Measurements from ENCODE around the gene MAN2B1.
"Not testable (repeated sequence)": the region's sequence is repeated elsewhere in the genome, so short reads cannot be mapped to it uniquely, and the experiment has no call there.

MAN2B1 gene

DNA sequence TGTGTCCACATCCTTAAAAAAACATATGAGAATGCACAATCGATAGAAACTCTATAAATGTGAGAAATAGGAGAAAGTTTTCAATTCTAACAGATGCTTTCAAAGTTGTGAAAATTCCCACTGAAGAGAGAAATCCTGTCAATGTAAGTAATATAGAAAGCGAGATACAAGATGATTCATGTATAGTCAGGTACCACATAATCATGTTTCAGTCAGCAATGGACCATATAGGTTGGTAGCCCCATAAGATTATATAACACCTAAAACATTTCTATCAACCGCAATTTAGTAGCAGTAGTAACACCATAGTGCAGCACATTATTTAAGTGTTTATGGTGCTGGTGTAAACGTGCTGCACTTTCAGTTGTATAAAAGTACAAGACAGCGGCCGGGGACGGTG, 37.3 kb downstream of the MAN2B1 start:
- H3K36me3 ChIP-seq (ENCODE audit: control insufficient read depth, low read depth, low read length) = peaks cover 36% of the 10 kb centered on the region
- H3K9ac ChIP-seq (ENCODE audit: low read length) = no peak overlapping the region
- no peak overlapping the region for H3K27ac ChIP-seq (ENCODE audit: low read length)
- no peaks in the 10 kb centered on the region for H3K4me1 ChIP-seq (ENCODE audit: control insufficient read depth, low read depth, low read length)
- H3K4me3 ChIP-seq (ENCODE audit: low read length) = no peak overlapping the region
- H3K9me3 ChIP-seq (ENCODE audit: control insufficient read depth, low read depth, low read length) = peaks cover 34% of the 10 kb centered on the region
- H3K27me3 ChIP-seq (ENCODE audit: control insufficient read depth, insufficient read depth, low read length) = no peaks in the 10 kb centered on the region

DNA sequence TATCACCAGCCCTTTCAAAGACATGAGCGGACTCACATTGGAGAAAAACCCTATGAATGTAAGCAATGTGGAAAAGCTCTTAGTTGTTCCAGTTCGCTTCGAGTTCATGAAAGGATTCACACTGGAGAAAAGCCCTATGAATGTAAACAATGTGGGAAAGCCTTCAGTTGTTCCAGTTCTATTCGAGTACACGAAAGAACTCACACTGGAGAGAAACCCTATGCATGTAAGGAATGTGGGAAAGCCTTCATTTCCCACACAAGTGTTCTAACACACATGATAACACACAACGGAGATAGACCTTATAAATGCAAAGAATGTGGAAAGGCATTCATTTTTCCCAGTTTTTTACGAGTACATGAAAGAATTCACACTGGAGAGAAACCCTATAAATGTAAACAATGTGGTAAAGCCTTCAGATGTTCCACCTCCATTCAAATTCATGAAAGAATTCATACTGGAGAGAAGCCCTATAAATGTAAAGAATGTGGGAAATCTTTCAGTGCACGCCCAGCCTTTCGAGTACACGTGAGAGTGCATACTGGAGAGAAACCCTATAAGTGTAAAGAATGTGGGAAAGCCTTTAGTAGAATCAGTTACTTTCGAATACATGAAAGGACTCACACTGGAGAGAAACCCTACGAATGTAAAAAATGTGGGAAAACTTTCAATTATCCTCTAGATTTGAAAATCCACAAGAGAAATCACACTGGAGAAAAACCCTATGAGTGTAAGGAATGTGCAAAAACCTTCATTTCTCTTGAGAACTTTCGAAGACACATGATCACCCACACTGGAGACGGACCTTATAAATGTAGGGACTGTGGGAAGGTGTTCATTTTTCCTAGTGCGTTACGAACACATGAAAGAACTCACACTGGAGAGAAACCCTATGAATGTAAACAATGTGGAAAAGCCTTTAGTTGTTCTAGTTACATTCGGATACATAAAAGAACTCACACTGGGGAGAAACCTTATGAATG, 38.2 kb downstream of the MAN2B1 start:
- Histone ChIP-seq H3K27ac (ENCODE audit: low read length) (no peak overlapping the region), H3K36me3 (ENCODE audit: control insufficient read depth, low read depth, low read length) (peaks cover 40% of the 10 kb centered on the region), H3K4me1 (ENCODE audit: control insufficient read depth, low read depth, low read length) (no peaks in the 10 kb centered on the region), H3K27me3 (ENCODE audit: control insufficient read depth, insufficient read depth, low read length) (no peaks in the 10 kb centered on the region), H3K9me3 (ENCODE audit: control insufficient read depth, low read depth, low read length) (peaks cover 34% of the 10 kb centered on the region), H3K4me3 (ENCODE audit: low read length) (no peak overlapping the region), H3K9ac (ENCODE audit: low read length) (no peak overlapping the region)

DNA sequence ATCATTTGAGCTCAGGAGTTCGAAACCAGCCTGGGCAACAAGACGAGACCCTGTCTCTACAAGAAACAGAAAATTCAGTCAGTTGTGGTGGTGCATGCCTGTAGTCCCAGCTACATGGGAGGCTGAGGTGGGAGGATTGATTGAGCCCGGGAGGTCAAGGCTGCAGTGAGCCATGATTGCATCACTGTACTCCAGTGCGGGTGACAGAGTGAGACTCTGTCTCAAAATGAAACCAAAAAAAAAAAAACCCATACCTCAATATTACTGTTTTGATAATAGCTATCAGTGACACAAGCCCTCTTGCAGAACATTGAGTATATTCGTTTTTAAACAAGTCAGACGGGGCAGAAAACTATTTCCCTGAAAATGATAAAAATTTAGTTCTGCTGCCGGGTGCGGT, 39.6 kb downstream of the MAN2B1 start:
- Histone ChIP-seq H3K27me3 (ENCODE audit: control insufficient read depth, insufficient read depth, low read length) (no peaks in the 10 kb centered on the region), H3K4me3 (ENCODE audit: low read length) (no peak overlapping the region), H3K4me1 (ENCODE audit: control insufficient read depth, low read depth, low read length) (no peaks in the 10 kb centered on the region), H3K36me3 (ENCODE audit: control insufficient read depth, low read depth, low read length) (peaks cover 41% of the 10 kb centered on the region), H3K9me3 (ENCODE audit: control insufficient read depth, low read depth, low read length) (peaks cover 34% of the 10 kb centered on the region), H3K9ac (ENCODE audit: low read length) (no peak overlapping the region), H3K27ac (ENCODE audit: low read length) (no peak overlapping the region)

DNA sequence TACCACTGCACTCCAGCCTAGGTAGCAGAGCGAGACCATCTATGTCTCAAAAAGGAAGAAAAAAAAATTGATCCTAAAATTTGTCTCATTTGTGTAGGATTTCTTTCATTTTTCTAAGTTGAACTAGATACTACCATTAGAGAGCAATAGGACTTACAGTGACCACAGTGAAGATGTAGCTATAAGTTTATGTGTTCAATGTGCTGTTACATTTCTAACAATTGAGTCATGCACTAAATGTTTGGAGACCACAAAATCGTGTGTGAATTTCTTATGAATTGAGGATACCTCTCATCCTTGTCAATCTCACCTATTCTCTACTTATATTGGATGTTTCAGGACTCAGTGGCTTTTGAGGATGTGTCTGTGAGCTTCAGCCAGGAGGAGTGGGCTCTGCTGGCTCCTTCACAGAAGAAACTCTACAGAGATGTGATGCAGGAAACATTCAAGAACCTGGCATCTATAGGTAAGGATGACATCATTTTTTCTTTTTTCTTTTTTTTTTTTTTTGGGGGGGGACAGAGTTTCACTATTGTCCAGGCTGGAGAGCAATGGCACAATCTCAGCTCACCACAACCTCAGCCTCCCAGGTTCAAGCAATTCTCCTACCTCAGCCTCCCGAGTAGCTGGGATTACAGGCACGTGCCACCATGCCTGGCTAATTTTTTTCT, 43.0 kb downstream of the MAN2B1 start:
- Histone ChIP-seq H3K9me3 (ENCODE audit: control insufficient read depth, low read depth, low read length) (peaks cover 17% of the 10 kb centered on the region), H3K27ac (ENCODE audit: low read length) (no peak overlapping the region), H3K4me3 (ENCODE audit: low read length) (no peak overlapping the region), H3K36me3 (ENCODE audit: control insufficient read depth, low read depth, low read length) (peaks cover 29% of the 10 kb centered on the region), H3K27me3 (ENCODE audit: control insufficient read depth, insufficient read depth, low read length) (no peaks in the 10 kb centered on the region), H3K4me1 (ENCODE audit: control insufficient read depth, low read depth, low read length) (no peaks in the 10 kb centered on the region), H3K9ac (ENCODE audit: low read length) (no peak overlapping the region)

DNA sequence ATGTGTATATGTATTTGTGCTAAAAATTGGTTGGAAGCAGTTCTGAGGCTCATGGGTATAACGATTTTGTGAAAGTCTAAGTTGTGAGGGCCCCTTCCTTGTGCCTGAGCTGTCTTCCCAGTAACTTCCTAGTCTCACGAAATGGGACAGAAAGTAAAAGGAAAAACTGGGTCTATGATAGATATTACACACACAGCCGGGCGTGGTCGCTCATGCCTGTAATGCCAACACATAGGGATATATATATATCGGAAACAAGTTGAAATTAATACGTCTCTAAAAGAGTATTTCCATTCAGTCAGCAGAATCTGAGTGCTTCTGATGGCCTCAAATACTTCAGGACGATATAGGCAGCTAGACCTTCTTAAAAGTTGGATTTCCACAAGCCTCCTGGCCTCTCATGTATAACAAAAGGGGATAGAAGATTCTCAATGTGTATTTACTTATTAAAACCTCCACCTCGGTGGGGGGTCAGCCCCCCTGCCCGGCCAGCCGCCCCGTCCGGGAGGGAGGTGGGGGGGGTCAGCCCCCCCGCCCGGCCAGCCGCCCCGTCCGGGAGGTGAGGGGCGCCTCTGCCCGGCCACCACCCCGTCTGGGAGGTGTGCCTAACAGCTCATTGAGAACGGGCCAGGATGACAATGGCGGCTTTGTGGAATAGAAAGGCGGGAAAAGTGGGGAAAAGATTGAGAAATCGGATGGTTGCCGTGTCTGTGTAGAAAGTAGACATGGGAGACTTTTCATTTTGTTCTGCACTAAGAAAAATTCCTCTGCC, 45.1 kb downstream of the MAN2B1 start:
- H3K27ac ChIP-seq (ENCODE audit: low read length) = not testable (repeated sequence)
- peaks cover 14% of the 10 kb centered on the region for H3K36me3 ChIP-seq (ENCODE audit: control insufficient read depth, low read depth, low read length)

DNA sequence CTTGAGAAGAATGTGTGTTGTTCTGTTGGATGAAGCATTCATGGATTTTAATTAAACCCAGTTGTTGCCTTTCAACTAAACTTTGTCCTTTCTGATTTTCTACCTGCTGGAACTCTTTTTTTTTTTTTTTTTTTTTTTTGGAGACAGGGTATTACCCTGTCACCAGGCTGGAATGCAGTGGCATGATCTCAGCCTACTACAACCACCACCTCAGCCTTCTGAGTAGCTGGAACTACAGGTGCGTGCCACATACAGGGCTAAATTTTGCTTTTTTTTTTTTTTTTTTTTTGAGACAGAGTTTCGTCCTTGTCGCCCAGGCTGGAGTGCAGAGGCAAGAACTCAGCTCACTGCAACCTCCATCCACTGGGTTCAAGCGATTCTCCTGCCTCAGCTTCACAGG, 48.9 kb downstream of the MAN2B1 start:
- Histone ChIP-seq H3K4me3 (ENCODE audit: low read length) (no peak overlapping the region), H3K27me3 (ENCODE audit: control insufficient read depth, insufficient read depth, low read length) (no peaks in the 10 kb centered on the region), H3K27ac (ENCODE audit: low read length) (no peak overlapping the region), H3K36me3 (ENCODE audit: control insufficient read depth, low read depth, low read length) (peaks cover 9% of the 10 kb centered on the region), H3K9me3 (ENCODE audit: control insufficient read depth, low read depth, low read length) (no peaks in the 10 kb centered on the region), H3K4me1 (ENCODE audit: control insufficient read depth, low read depth, low read length) (no peaks in the 10 kb centered on the region), H3K9ac (ENCODE audit: low read length) (no peak overlapping the region)

More for the DNA sequence above, 45.1 kb downstream of the MAN2B1 start:
- H3K4me1 ChIP-seq (ENCODE audit: control insufficient read depth, low read depth, low read length); H3K9me3 ChIP-seq (ENCODE audit: control insufficient read depth, low read depth, low read length); H3K27me3 ChIP-seq (ENCODE audit: control insufficient read depth, insufficient read depth, low read length); H3K4me3 ChIP-seq (ENCODE audit: low read length); H3K9ac ChIP-seq (ENCODE audit: low read length): not testable (repeated sequence)

DNA sequence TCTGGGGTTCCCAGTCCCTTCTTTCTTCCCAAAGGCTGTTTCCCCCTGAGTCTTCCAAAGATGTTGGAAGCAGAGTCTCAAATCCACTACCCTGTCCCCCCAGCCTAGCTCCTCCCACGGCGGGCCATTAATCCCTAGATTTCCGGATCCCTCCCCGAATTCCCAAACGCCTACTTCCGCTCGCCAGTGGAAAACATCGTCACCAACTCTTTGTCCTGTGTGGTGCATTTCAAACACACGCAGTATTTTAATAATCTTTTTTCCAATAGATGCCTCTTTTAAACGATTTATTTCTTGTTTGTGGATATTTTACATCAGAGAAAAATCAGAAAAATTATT, 55.2 kb downstream of the MAN2B1 start:
- Histone ChIP-seq H3K4me3 (ENCODE audit: low read length) (peak overlapping the region; percentile 98), H3K9ac (ENCODE audit: low read length) (peak overlapping the region; percentile 91), H3K36me3 (ENCODE audit: control insufficient read depth, low read depth, low read length) (peaks cover 9% of the 10 kb centered on the region), H3K9me3 (ENCODE audit: control insufficient read depth, low read depth, low read length) (no peaks in the 10 kb centered on the region), H3K4me1 (ENCODE audit: control insufficient read depth, low read depth, low read length) (peaks cover 4% of the 10 kb centered on the region), H3K27ac (ENCODE audit: low read length) (peak overlapping the region; percentile 51), H3K27me3 (ENCODE audit: control insufficient read depth, insufficient read depth, low read length) (no peaks in the 10 kb centered on the region)

DNA sequence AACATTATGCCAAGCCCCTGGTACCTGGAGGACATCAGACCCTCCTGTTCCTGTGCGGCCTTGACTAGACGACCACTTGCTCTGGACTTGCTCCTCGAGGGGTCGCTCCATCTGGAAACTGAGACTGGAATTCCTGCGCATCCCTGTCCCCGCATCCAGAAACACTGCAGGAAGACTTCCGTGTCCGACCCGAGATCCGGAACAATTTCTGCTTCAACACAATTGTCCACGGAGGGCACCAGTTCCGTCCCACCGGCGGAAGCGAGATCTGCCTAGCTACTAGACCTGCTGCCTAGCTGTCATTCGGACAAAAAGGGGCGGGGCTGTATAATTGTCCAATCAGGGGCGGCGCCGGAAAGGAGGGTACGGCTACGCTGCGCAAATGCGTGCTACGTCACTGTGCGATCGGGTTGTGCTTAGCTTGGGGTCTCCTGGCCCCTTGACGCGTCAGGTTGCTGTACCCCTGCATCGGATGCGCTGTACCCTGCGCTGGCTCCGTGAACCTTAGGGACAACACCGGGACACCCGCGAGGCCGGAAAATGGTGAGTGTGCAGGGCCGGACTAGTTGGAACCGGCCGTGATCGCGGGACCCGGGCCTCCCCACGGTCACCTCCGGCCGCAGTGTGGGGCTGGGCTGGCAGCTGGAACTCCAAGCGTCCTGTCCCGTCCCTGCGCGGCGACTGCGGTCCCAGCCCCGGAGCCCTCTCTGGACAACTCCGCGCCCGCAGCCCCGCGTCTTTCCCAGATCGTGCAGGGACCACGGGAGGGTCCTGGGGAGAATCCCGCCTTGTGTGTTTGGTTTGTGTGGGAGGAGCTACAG, 55.8 kb downstream of the MAN2B1 start, which contains the start of the genes ZNF490 and ZNF791:
ZNF490 (minus strand) TSS at position 274 of the 821 bp plus-strand sequence; CDS start at position 141, 133 bp downstream.
ZNF791 (plus strand) TSS at position 381 of the 821 bp plus-strand sequence; CDS start at position 541, 160 bp downstream.
- H3K4me3 ChIP-seq (ENCODE audit: low read length) = peak within 1 kb of the TSS; percentile 98
- H3K9ac ChIP-seq (ENCODE audit: low read length) = peak within 1 kb of the TSS; percentile 91
- H3K27me3 ChIP-seq (ENCODE audit: control insufficient read depth, insufficient read depth, low read length) = no peaks in the 10 kb centered on the region
- no peaks in the 10 kb centered on the region for H3K9me3 ChIP-seq (ENCODE audit: control insufficient read depth, low read depth, low read length)
- peak within 1 kb of the TSS; percentile 64 for H3K27ac ChIP-seq (ENCODE audit: low read length)
- H3K36me3 ChIP-seq (ENCODE audit: control insufficient read depth, low read depth, low read length) = peaks cover 7% of the 10 kb centered on the region
- H3K4me1 ChIP-seq (ENCODE audit: control insufficient read depth, low read depth, low read length) = peaks cover 4% of the 10 kb centered on the region

DNA sequence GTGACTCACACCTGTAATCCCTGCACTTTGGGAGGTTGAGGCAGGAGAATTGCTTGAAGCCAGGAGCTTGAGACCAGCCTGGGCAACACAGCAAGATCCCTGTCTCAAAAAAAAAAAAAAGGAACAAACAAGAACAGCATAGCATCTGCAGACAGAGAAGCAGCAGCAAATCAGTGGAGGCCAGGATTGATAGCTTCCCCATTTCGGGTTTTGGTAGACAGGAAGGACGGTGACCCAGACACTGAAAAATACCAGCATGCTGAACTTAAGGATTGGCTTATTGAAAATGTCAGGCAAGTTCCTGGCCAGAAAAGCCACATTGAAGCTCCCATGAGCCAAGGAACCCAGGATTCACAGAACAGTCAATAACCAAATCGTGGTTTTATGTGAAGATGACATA, 58.9 kb downstream of the MAN2B1 start:
- Histone ChIP-seq H3K4me1 (ENCODE audit: control insufficient read depth, low read depth, low read length) (peaks cover 4% of the 10 kb centered on the region), H3K9ac (ENCODE audit: low read length) (no peak overlapping the region), H3K9me3 (ENCODE audit: control insufficient read depth, low read depth, low read length) (no peaks in the 10 kb centered on the region), H3K4me3 (ENCODE audit: low read length) (no peak overlapping the region), H3K36me3 (ENCODE audit: control insufficient read depth, low read depth, low read length) (no peaks in the 10 kb centered on the region), H3K27ac (ENCODE audit: low read length) (no peak overlapping the region), H3K27me3 (ENCODE audit: control insufficient read depth, insufficient read depth, low read length) (no peaks in the 10 kb centered on the region)

DNA sequence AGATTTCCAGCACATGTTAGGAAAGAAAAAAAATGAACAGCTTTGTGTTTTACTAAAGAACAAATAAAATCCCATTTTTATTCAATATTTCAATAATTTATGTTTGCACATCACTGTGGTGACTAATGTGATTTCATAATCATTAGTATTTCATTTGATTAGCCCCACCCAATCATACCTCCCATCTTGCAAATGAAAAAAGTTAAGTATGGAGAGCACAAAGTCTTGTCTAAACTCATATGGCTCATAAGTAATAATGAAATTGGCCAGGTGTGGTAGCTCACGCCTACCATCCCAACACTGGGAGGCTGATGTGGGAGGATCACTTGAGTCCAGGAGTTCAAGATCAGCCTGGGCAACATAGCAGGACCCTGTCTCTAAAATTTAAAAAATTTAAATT, 59.7 kb downstream of the MAN2B1 start:
- Histone ChIP-seq H3K4me1 (ENCODE audit: control insufficient read depth, low read depth, low read length) (peaks cover 4% of the 10 kb centered on the region), H3K27ac (ENCODE audit: low read length) (no peak overlapping the region), H3K9me3 (ENCODE audit: control insufficient read depth, low read depth, low read length) (no peaks in the 10 kb centered on the region), H3K9ac (ENCODE audit: low read length) (no peak overlapping the region), H3K27me3 (ENCODE audit: control insufficient read depth, insufficient read depth, low read length) (no peaks in the 10 kb centered on the region), H3K36me3 (ENCODE audit: control insufficient read depth, low read depth, low read length) (no peaks in the 10 kb centered on the region), H3K4me3 (ENCODE audit: low read length) (no peak overlapping the region)
